Ishikawa (cell line): ENCODE results near the gene XPO6.
A peak's percentile ranks its signal among the peaks of the same experiment; 100 is the strongest.

ENCODE experiments used
- CEBPB ChIP-seq: IDR thresholded peaks from 2 replicates; pipeline ENCODE4 v1.6.1; 2012
- CREB1 ChIP-seq: IDR thresholded peaks from 2 replicates; pipeline ENCODE4 v1.6.1; 2012; ENCODE audit warnings: low read depth
- EGR1 ChIP-seq: IDR thresholded peaks from 2 replicates; pipeline ENCODE4 v1.6.1; 2012
- FOXM1 ChIP-seq: IDR thresholded peaks from 2 replicates; pipeline ENCODE4 v1.6.1; 2012; ENCODE audit warnings: low read depth, borderline replicate concordance
- MAX ChIP-seq: IDR thresholded peaks from 2 replicates; pipeline ENCODE4 v1.6.1; 2012
- NFIC ChIP-seq: IDR thresholded peaks from 2 replicates; pipeline ENCODE4 v1.6.1; 2012
- REST ChIP-seq: IDR thresholded peaks from 2 replicates; pipeline ENCODE4 v1.6.1; 2012; ENCODE audit warnings: low read depth, mild to moderate bottlenecking
- TAF1 ChIP-seq: IDR thresholded peaks from 2 replicates; pipeline ENCODE4 v1.6.1; 2012; ENCODE audit warnings: low read depth, mild to moderate bottlenecking
- TCF12 ChIP-seq: IDR thresholded peaks from 2 replicates; pipeline ENCODE4 v1.6.1; 2012; ENCODE audit warnings: low read depth
- USF1 ChIP-seq: IDR thresholded peaks from 2 replicates; pipeline ENCODE4 v1.6.1; 2012
- YY1 ChIP-seq: IDR thresholded peaks from 2 replicates; pipeline ENCODE4 v1.6.1; 2012; ENCODE audit warnings: low read depth
- ZBTB7A ChIP-seq: IDR thresholded peaks from 2 replicates; pipeline ENCODE4 v1.6.1; 2012; ENCODE audit warnings: low read depth

The XPO6 gene

GRCh38 chr16:28090646-28091377 lies 121.0 kb downstream of the XPO6 start:
- TF ChIP-seq MAX (no peak), REST (no peak), TCF12 (no peak), CEBPB (no peak), YY1 (no peak)

GRCh38 chr16:28089992-28090365 lies 121.8 kb downstream of the XPO6 start:
- no peak for TF ChIP-seq ZBTB7A
- TF ChIP-seq NFIC = no peak
- TF ChIP-seq USF1 = no peak
- no peak for TF ChIP-seq MAX
- TF ChIP-seq CREB1 = no peak
- TF ChIP-seq REST = no peak
- TF ChIP-seq TAF1 = no peak
- TF ChIP-seq EGR1 = no peak

GRCh38 chr16:28089205-28089991 lies 122.4 kb downstream of the XPO6 start:
- no peak for TF ChIP-seq YY1
- TF ChIP-seq FOXM1 = no peak
- no peak for TF ChIP-seq ZBTB7A
- TF ChIP-seq CEBPB = no peak
- no peak for TF ChIP-seq MAX
- no peak for TF ChIP-seq TCF12
- no peak for TF ChIP-seq TAF1
- no peak for TF ChIP-seq NFIC

GRCh38 chr16:28087675-28088300 lies 124.0 kb downstream of the XPO6 start:
- TF ChIP-seq MAX (no peak), REST (peak; percentile 81)

GRCh38 chr16:28087140-28087660 lies 124.6 kb downstream of the XPO6 start:
- no peak for TF ChIP-seq FOXM1
